GM18507 (cell line): ENCODE results near the gene SYNJ2.

ENCODE experiments used
- DNase-seq: peaks from one replicate; pipeline ENCODE4 v3.0.0; 2011; ENCODE audit warnings: low read depth; ENCODE audit not compliant: insufficient read length; ENCODE audit errors: extremely low spot score
- FAIRE-seq: peaks from 2 replicates; lab custom pipeline; 2011; peaks lifted over from hg19 to GRCh38; lab: Jason Lieb, UNC

Gene SYNJ2

GRCh38 chr6:157977176-157977804 lies 4.4 kb upstream of the SYNJ2 start:
- no peak for DNase-seq
- FAIRE-seq: no peak

DNA sequence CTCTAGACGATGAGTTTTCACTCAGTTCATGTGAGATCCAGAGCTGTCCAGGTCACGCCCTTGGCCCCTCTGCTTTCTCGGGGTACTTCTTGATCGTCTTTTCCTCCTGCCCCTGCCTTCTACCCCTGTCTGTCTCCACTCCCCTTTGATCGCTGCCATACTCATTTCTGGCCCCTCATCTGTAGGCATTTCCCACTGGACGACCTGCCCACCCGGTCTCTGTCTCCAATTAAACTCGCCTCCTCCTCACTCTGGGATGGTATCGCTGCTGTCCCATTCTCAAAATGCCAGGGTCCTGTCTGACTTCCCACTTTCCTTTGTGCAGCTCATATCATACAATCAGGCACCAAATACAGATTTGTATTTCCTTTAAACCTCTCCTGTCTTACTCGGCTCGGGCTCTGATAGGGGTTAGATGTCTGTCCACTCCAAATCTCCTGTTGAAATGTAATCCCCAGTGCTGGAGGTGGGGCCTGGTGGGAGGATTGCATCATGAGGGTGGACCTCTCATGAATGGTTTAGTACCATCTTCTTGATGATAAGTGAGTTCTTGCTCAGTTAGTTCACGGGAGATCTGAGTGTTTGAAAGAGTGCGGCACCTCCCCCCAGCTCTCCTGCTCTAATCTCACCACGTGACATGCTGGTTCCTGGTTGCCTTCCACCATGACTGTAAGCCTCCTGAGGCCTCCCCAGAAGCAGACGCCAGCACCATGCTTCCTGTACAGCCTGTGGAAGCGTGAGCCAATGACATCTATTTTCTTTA lies 3.5 kb upstream of the SYNJ2 start:
- DNase-seq: no peak
- no peak for FAIRE-seq

DNA sequence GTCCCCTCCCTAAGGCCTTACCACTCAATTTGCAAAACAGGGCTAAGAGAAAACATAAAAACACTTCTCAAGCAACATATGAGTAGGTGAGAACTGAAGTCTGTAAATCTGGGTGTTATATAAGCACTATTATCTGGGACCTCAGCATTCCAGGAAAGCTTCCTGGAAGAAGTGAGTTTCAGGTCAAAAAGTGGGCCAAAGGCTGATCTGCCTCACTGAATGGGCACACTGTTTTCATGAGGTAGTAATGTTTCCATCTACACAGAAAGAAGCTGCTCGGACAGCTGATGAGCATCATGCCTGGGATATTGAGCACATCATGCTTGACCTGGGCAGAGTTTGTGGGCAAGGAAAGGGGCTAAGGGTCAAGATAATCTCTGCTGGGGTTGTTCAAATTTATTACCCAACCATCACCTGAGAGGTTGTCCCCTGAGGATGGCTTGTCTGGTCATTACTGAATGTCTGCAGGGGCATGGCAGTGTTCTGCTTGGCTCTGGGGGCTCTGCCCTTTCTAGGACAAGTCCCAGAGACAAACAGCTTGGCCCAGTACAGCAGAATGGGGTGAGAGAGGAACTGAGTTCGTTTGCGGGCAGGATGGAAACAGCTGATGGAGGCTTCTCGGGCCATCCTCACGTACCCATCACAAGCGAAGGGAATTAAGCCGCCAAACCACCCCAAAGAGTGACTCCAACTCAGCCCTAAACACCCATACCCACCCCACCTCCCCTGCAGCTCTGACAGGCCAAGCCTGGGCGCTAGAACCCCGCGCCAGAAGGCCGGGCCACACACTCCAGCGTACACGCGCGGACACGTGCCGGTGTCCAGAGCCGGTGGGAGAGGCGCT lies 1.2 kb upstream of the SYNJ2 start:
- peak; percentile 33 for FAIRE-seq

DNA sequence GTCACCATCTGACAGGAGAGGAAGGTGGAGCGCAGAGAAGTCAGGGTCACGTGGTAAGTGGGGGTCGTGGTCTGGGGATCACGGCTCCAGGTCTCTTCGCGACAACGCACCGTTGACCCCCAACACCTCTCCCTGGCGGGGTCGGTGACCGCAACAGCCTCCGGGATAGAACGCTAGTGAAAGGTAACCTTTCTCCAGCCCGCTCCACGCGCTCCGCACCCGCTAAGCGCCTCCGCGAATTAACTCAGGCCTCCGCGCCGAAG lies 600 bp upstream of the SYNJ2 start:
- no peak for FAIRE-seq

More for the DNA sequence above, 1.2 kb upstream of the SYNJ2 start:
- DNase-seq: no peak

DNA sequence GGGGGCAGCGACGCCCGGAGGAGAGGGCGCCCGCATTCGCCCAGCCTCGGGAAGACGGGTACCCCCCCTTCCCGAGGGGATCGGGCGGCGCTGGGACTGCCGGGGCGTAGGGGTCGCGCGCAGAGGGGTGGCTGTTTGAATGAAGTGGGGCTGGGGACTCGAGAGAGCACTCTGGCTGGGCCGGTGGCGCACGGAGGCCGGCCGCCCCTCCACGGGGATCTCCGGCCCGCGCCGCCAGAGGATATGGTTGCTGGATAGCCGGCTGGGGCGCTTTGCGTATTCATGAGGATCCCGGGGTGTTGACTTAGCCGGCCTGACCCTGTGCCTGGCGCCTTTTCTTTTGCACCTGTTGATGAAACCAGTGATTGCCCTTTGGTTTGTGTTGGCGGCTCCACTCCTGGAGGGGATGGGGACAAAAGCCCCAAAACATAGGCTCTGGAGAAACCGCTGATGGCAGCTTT lies 469 bp downstream of the SYNJ2 start:
- FAIRE-seq (peak; percentile 52), DNase-seq (peak; percentile 20)

More for the DNA sequence above, 600 bp upstream of the SYNJ2 start:
- DNase-seq: peak; percentile 15

- no peak for DNase-seq
- no peak for FAIRE-seq
These were observed 1.1 kb downstream of the SYNJ2 start for GRCh38 chr6:157982563-157983405.

GRCh38 chr6:157983406-157984119 lies 1.9 kb downstream of the SYNJ2 start:
- FAIRE-seq: no peak

GRCh38 chr6:157984128-157984527 lies 2.5 kb downstream of the SYNJ2 start:
- FAIRE-seq: no peak
- no peak for DNase-seq

More at GRCh38 chr6:157983406-157984119, 1.9 kb downstream of the SYNJ2 start:
- no peak for DNase-seq

DNA sequence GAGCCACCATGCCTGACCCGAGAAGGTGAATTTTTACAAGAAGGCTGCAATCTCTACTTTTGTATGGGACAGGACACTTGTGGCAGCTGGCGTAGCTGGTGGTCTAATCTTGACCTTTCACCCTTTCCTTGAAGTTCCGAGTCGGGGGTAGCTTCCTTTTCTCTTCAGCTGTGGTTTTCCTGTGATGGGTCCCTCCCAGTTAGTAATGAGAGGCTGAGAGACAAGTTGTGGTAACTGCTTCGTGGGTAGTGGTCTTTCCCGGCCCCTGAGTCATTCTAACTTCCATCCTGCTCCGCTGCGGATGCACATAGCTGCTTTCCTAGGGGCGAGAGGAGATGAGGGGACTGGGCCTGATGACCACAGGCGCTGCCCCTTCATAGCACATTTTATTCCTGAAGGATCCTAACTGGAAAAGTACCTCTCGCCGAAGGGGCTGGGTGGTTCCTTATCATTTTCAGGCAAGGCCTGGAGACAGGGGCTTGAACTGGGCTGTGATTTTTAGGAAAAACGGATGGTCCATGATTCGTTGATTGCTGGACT lies 3.1 kb downstream of the SYNJ2 start:
- no peak for FAIRE-seq
- no peak for DNase-seq

DNA sequence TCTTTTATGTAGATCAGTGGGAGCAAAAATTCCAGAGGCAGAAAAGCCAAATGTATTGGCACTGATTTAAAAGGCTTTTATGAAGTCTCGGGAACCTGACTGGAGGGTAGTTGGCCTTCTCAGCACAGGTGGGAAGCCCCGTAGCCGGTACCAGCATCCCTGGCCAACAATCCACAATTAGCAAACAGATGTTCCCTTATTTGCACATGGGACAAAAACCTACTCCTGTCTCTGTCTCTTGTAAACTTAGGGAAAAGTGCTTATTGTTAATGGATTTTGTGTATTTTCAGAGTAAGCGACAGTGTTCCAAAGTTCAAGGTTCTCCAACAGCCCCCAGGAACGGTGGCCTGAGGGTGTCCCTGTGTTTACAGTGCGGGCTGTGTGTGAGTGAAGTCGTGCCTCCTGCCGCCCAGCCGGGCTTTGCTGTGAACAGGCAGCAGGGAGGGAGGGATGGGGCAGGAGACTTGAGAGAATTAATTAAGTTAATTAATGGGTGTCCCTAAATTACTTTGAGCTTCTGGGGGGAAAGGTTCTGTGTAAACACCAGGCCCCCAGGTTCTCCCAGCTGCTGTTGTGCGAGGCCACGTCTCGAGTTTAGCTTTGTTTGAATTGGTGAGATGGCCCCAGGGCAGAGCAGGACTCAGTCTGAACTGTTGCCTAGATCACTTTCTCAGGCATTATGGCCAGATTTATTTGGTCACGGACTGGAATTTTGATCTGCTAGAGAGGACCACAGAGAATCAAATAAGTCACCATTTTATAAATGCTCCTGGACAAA lies 3.9 kb downstream of the SYNJ2 start:
- FAIRE-seq: no peak
- no peak for DNase-seq

DNA sequence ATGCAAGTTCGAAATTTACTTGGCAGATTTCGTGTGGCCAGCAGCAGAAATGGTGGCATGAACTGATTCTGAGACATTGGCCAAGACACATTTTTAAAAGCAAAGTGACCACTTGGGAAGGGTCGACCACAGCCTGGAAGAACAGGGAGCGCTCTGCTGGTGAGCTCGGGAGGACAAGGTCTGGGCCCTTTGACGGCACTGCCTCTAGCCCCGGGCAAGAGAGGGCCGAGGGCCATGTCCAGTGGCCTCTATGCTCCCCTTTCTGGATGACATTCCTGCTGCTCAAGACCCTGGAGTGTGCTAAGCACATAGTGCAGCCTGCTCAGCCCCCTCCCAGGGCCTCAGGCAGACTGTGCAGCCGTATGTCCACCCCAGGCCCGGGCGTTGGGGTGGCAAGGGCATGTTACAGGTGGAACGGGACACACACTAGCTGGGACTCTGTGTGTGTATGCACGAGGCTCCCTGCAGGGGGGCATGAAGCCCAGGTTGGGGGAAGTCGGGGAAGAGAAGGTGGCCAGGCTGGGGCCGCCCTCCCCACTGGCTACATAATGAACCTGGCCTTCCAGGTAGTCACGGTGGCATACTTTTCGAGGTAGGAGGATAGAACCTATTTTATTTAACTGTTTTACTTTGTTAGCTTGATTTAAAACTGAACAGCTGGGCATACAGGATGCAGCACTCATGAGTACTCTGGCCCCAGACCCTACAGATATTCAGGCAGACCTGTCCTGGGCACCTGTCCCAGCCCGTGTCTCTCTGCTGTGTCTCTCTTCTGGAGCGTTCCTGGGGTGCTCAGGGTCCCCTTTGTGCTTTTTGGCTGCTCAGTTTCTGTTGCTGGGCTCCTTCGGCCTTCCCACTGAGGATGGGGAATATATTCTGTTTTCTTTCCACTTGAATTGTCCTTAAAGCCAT lies 6.4 kb downstream of the SYNJ2 start:
- DNase-seq: no peak
- no peak for FAIRE-seq

DNA sequence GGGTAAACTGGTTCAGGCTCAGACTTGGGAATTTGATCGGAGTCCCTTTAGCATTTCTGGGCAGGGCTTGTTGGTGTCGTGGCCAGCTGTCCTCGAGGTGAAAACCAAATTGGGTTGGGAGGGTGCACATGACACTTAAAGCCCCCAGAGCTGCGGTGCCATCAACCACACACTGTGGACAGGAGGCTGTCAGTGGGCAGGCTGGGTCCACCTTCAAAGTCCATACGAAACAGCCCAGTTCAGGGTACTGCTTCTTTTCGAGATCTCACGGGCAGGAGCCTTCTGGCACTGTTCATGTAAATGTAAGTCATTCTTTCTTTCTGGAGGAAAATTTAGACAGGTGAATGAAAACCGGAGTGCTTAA lies 7.0 kb downstream of the SYNJ2 start:
- DNase-seq (no peak), FAIRE-seq (no peak)

DNA sequence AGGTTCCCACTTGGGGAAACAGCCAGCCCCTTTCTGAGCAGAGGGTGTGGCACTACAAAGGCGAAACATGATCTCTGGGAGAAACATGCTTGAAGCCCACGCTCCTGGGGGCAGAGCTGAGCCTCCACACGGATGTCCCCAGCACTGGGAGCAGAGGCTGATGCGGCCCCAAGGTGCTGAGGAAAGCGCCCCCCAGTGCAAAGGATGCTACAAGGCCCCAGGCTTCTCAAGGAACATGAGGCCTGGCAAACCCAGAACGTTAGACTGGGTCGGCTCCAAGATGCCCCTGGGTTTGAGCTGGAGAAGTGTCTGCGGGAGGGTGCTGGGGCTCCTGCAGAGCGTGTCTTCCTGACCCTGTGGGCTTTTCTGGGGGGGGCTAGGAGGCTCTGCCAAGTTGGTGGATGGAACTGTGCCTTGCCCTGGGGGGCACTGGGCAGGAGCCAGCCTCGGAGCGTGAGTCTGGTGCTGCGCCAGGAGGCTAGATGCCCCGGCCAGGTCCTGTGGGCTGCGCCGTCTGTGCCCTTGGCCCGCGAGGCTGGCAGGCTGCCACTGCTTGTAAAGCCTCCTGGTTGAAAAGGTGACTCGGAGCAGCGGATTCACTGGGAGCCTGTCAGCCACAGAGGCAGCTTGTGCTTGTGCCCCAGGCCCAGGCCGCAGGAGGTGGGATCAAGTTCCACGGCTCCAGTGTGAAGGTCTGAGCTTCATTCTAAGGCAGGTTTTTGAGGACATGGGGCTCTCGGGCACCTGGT lies 8.1 kb downstream of the SYNJ2 start:
- FAIRE-seq: no peak
- DNase-seq: no peak

GRCh38 chr6:157990321-157991066 lies 8.8 kb downstream of the SYNJ2 start:
- peak; percentile 18 for FAIRE-seq
- no peak for DNase-seq

- FAIRE-seq: no peak
- DNase-seq: no peak
These were observed 9.4 kb downstream of the SYNJ2 start for GRCh38 chr6:157991067-157991432.

DNA sequence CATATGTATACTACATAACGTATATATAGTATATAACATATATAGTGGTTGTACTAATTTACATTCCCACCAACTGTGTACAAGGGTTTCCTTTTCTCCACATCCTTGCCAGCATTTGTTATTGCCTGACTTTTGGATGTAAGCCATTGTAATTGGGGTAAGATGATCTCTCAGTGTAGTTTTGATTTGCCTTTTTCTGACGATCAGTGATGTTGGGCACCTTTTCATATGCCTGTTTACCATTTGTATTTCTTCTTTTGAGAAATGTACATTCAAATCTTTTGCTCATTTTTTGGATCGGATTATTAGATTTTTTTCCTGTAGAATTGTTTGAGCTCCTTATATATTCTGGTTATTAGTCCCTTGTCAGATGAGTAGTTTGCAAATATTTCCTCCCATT lies 11.4 kb downstream of the SYNJ2 start:
- DNase-seq (no peak), FAIRE-seq (no peak)
